Loucy (cell line): ENCODE data around the gene ABCC9.

ENCODE experiments used
- H2AFZ ChIP-seq: fragments of 200-600 bp; sonication (generic); 2 replicates; pipeline ENCODE4 v1.6.0; 2016; ENCODE audit warnings: antibody characterized with exemption, mild to moderate bottlenecking, low read length, moderate library complexity
- H3F3A ChIP-seq: fragments of 200-600 bp; 2 replicates; pipeline ENCODE4 v1.6.0; 2016; ENCODE audit warnings: antibody characterized with exemption, low read depth, mild to moderate bottlenecking
- H3K27me3 ChIP-seq: fragments of 200-600 bp; sonication (generic); 2 replicates; pipeline ENCODE4 v1.6.1; 2014; ENCODE audit warnings: low read length, mild to moderate bottlenecking; ENCODE audit not compliant: insufficient read depth, poor library complexity, severe bottlenecking
- H3K36me3 ChIP-seq: fragments of 200-600 bp; sonication (generic); 2 replicates; pipeline ENCODE4 v1.6.1; 2016; ENCODE audit warnings: low read length; ENCODE audit not compliant: insufficient read depth
- H3K4me1 ChIP-seq: fragments of 200-600 bp; sonication (generic); 2 replicates; pipeline ENCODE4 v1.5.1; 2014; ENCODE audit warnings: low read length, mild to moderate bottlenecking; ENCODE audit not compliant: insufficient read depth, poor library complexity, severe bottlenecking
- H3K4me2 ChIP-seq: fragments of 200-600 bp; sonication (generic); 2 replicates; pipeline ENCODE4 v1.6.0; 2014; ENCODE audit warnings: antibody characterized with exemption, low read length, low read depth, mild to moderate bottlenecking; ENCODE audit not compliant: poor library complexity, severe bottlenecking
- H3K4me3 ChIP-seq: fragments of 200-600 bp; sonication (generic); 2 replicates; pipeline ENCODE4 v1.5.1; 2014; ENCODE audit warnings: low read length, mild to moderate bottlenecking, mixed read lengths; ENCODE audit not compliant: poor library complexity, severe bottlenecking
- H3K79me2 ChIP-seq: fragments of 200-600 bp; sonication (generic); 2 replicates; pipeline ENCODE4 v1.6.1; 2014; ENCODE audit warnings: low read length; ENCODE audit not compliant: insufficient read depth
- H3K9ac ChIP-seq: fragments of 200-600 bp; sonication (generic); 2 replicates; pipeline ENCODE4 v1.6.0; 2014; ENCODE audit warnings: mild to moderate bottlenecking, low read depth, low read length, moderate library complexity; ENCODE audit not compliant: poor library complexity, severe bottlenecking
- H3K9me2 ChIP-seq: fragments of 200-600 bp; sonication (generic); replicated peaks from 2 replicates; pipeline ENCODE4 v1.6.1; 2016; ENCODE audit warnings: low read depth, low read length, mixed read lengths
- H3K9me3 ChIP-seq: fragments of 200-600 bp; sonication (generic); 2 replicates; pipeline ENCODE4 v1.6.1; 2014; ENCODE audit warnings: mild to moderate bottlenecking, antibody characterized with exemption, low read length, low read depth; ENCODE audit not compliant: insufficient read depth
- H4K20me1 ChIP-seq: fragments of 200-600 bp; sonication (generic); 2 replicates; pipeline ENCODE4 v1.6.0; 2014; ENCODE audit warnings: antibody characterized with exemption, low read length, mild to moderate bottlenecking; ENCODE audit not compliant: insufficient read depth, poor library complexity, severe bottlenecking
- EZH2phosphoT487 ChIP-seq: fragments of 200-600 bp; IDR thresholded peaks from 2 replicates; pipeline ENCODE4 v1.6.1; 2018; ENCODE audit warnings: antibody characterized with exemption, mild to moderate bottlenecking, moderate library complexity, borderline replicate concordance
- TF ChIP-seq, protein P1 (sequence below): fragments of 200-600 bp; sonication (generic); conservative IDR thresholded peaks from 2 replicates; pipeline ENCODE4 v1.5.1; 2014; ENCODE audit warnings: mild to moderate bottlenecking, antibody characterized with exemption, low read length

The ABCC9 gene

DNA sequence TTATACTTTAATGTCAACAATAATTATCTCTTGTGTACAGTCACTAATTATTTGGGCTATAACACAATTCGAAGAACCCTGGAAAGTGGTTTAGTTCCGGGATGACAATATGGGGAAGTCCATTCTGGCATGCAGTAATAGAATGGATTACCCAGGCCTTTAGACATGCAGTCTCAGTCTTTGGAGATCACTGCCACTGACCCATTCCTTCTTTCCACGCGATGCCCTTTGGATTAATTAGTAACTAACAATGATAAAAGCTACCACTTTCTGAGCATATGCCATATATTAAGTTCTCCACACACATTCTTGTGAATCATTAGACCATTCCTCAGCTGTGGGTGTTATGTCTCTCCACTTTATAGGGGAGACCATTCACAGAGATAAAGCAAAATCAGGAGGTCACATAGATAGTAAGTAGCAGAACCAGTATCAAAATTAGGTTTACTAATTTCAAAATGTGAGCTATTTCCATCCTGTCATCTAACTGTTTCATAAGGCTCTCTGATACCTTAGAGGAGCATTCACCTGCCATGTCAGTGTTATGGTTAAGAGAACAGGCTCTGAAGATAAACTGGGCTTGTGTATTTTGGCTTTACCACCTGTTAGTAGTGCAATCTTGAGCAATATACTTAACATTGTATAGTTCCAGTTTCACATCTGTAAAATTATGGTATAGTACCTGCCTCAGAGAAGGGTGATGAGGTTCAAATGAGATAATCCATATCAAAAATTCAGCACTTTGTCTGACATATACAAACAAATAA is 139.5 kb downstream of the ABCC9 start:
- Histone ChIP-seq H3F3A (no peaks in the 10 kb centered on the region), H3K4me3 (no peak overlapping the region), H3K36me3 (no peaks in the 10 kb centered on the region), H3K4me2 (no peak overlapping the region), H3K9me3 (no peaks in the 10 kb centered on the region), H3K27me3 (no peaks in the 10 kb centered on the region), H4K20me1 (no peaks in the 10 kb centered on the region), H3K9ac (no peak overlapping the region), H2AFZ (no peak overlapping the region), H3K9me2 (no peaks in the 10 kb centered on the region), H3K79me2 (no peaks in the 10 kb centered on the region), H3K4me1 (no peaks in the 10 kb centered on the region)
- no peak for TF ChIP-seq EZH2phosphoT487
- TF ChIP-seq, protein P1, sequence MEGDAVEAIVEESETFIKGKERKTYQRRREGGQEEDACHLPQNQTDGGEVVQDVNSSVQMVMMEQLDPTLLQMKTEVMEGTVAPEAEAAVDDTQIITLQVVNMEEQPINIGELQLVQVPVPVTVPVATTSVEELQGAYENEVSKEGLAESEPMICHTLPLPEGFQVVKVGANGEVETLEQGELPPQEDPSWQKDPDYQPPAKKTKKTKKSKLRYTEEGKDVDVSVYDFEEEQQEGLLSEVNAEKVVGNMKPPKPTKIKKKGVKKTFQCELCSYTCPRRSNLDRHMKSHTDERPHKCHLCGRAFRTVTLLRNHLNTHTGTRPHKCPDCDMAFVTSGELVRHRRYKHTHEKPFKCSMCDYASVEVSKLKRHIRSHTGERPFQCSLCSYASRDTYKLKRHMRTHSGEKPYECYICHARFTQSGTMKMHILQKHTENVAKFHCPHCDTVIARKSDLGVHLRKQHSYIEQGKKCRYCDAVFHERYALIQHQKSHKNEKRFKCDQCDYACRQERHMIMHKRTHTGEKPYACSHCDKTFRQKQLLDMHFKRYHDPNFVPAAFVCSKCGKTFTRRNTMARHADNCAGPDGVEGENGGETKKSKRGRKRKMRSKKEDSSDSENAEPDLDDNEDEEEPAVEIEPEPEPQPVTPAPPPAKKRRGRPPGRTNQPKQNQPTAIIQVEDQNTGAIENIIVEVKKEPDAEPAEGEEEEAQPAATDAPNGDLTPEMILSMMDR, result no peak

DNA sequence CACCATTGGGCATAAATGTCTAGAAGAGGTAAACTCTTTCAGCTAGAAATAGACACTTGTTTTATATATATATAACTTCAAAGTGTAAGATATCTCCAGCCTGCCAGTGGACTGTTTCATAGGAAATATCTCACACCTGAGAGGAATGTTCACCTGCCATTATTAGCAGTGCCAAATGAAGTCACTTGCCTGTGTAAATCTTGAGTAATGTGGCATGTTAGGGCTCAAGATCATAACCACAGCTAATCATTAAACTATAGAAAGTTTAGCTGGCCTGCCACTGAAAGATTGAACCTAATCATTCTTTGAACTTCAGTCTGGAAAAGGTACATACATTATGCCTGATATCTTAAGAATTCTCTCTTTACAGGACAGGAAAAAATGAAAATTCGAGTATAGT is 141.2 kb downstream of the ABCC9 start:
- H2AFZ ChIP-seq, result no peak overlapping the region
- TF ChIP-seq EZH2phosphoT487, result no peak
- TF ChIP-seq, protein P1, result no peak
- no peak overlapping the region for H3K9ac ChIP-seq
- no peaks in the 10 kb centered on the region for H4K20me1 ChIP-seq
- H3F3A ChIP-seq, result no peaks in the 10 kb centered on the region
- no peaks in the 10 kb centered on the region for H3K9me3 ChIP-seq
- H3K36me3 ChIP-seq, result no peaks in the 10 kb centered on the region
- no peak overlapping the region for H3K4me2 ChIP-seq
- H3K27me3 ChIP-seq, result no peaks in the 10 kb centered on the region
- H3K9me2 ChIP-seq, result no peaks in the 10 kb centered on the region
- H3K4me3 ChIP-seq, result no peak overlapping the region
- H3K4me1 ChIP-seq, result no peaks in the 10 kb centered on the region
- H3K79me2 ChIP-seq, result no peaks in the 10 kb centered on the region

DNA sequence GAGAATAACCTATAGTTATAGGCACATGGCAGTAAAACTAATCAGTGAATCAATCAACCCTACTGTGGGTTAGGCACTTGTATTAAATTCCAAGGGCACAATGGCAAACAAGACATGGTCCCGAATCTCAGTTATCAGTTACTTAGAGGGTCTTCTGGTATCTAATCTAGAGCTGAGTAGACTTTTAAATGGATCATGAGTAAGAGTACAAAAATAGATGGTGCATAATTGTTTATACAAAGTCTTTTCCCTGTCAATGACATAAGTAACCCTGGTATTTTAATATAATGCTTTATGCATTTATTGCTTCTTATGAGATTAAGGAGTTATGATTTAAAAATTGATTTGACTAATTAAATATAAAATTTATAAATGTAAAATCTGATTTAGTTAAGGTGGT is 143.7 kb downstream of the ABCC9 start:
- no peak overlapping the region for H3K4me2 ChIP-seq
- H3K9me3 ChIP-seq, result no peaks in the 10 kb centered on the region
- no peak overlapping the region for H3K4me3 ChIP-seq
- no peaks in the 10 kb centered on the region for H3F3A ChIP-seq
- no peak for TF ChIP-seq EZH2phosphoT487
- TF ChIP-seq, protein P1, result no peak
- no peaks in the 10 kb centered on the region for H4K20me1 ChIP-seq
- H3K9ac ChIP-seq, result no peak overlapping the region
- no peaks in the 10 kb centered on the region for H3K79me2 ChIP-seq
- no peaks in the 10 kb centered on the region for H3K4me1 ChIP-seq
- H3K27me3 ChIP-seq, result no peaks in the 10 kb centered on the region
- H3K9me2 ChIP-seq, result no peaks in the 10 kb centered on the region
- no peaks in the 10 kb centered on the region for H3K36me3 ChIP-seq
- H2AFZ ChIP-seq, result no peak overlapping the region
